Lower leg skin (tissue), 3 donors: ENCODE measurements around the gene RUNX1.

Experiments
- POLR2A ChIP-seq, 2 donors: fragments of 450-650 bp; IDR thresholded peaks; one replicate each; pipeline ENCODE4 v1.6.1; 2016 to 2017; ENCODE audit warnings: antibody characterized with exemption in 2 of 2, mild to moderate bottlenecking in 1 of 2, moderate library complexity in 1 of 2
- TF ChIP-seq, protein P1 (sequence below), 3 donors: fragments of 450-650 bp; IDR thresholded peaks; one replicate each; pipeline ENCODE4 v1.5.1; 2016; ENCODE audit warnings: antibody characterized with exemption in 3 of 3, mild to moderate bottlenecking in 3 of 3, moderate library complexity in 2 of 3

- TF ChIP-seq, protein P1, sequence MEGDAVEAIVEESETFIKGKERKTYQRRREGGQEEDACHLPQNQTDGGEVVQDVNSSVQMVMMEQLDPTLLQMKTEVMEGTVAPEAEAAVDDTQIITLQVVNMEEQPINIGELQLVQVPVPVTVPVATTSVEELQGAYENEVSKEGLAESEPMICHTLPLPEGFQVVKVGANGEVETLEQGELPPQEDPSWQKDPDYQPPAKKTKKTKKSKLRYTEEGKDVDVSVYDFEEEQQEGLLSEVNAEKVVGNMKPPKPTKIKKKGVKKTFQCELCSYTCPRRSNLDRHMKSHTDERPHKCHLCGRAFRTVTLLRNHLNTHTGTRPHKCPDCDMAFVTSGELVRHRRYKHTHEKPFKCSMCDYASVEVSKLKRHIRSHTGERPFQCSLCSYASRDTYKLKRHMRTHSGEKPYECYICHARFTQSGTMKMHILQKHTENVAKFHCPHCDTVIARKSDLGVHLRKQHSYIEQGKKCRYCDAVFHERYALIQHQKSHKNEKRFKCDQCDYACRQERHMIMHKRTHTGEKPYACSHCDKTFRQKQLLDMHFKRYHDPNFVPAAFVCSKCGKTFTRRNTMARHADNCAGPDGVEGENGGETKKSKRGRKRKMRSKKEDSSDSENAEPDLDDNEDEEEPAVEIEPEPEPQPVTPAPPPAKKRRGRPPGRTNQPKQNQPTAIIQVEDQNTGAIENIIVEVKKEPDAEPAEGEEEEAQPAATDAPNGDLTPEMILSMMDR (IDR thresholded peaks at IDR 0.05): no peak
- TF ChIP-seq POLR2A (IDR thresholded peaks at IDR 0.05): no peak
Measured at GRCh38 chr21:34981791-34982190, 67.3 kb downstream of the RUNX1 start.
